Measurements from ENCODE around the gene TXNIP.

The TXNIP gene

GRCh38 chr1:145962157-145963102 lies 33.9 kb downstream of the TXNIP start:
- DNase-seq (ENCODE audit: low read depth): peak; percentile 35

- peak; percentile 59 for DNase-seq (ENCODE audit: low read depth)
These were observed 34.8 kb downstream of the TXNIP start for GRCh38 chr1:145961425-145962156.

DNA sequence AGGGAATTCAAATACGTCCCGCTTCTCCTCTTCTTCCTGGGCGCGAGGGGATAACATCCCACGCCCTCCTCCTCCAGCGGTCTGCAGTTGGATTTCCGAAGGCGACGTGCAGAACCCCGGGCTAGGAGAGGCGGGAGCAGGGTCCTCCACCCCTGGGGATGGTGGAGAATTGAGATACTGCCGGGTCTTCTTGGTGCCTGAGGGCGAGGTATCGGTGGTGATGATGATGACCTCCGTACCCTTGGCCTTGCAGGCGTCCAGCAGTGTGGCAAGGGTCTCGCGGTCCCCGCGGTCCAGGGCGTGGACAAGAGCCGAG lies 35.3 kb downstream of the TXNIP start:
- no peak for DNase-seq (ENCODE audit: low read depth)

DNA sequence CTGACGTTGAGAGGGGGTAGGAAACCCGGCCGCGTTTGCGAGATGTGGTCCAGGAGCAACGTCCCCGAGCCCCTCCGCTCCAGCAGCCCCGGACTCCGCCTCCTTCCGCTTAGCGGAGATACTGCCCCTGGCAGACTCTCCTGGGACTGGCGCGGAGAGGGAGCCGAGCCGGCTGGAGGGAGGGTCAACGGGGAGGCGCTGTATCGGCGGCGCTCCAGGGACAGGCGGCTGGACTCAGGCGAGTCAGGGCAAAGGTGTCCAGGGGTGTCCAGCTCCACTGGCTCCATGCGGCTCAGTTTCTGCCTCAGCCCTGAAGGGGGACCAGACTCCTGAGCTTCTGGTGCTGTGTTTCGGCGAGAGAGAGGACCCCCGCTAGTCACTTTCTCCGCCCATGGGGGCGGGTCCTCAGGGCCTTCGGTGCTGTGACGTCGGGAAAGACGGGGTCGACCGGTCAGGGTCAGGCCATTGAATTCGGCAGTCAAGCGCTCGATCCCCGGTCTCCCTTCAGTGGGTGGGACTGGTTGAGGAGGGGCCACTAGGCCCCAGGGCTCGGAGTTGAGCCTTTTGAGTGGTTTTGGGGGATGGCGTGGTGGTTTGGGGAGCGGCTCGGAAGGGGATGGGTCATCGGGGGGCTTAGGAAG lies 35.8 kb downstream of the TXNIP start:
- peak; percentile 41 for DNase-seq (ENCODE audit: low read depth)

GRCh38 chr1:145959957-145960467 lies 36.4 kb downstream of the TXNIP start:
- DNase-seq (ENCODE audit: low read depth): no peak

DNA sequence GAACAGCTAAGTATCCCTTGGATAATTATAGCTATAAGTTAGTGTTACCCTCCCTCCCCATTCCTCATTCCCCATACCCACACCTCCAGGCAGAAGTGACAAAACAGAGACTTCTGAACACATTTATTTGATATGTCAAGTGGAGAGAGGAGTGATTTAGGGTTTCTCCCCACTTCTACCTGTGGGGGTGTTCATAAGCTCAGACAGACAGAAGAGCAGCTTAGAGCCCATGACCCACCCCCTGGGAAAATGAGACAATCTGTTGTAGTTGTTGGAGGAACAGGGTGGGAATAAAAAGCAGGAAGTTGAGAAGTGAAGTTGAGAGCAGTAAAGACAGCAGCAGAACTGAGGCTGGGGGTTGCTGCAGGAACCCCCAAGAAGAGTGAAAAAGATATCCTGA lies 37.0 kb downstream of the TXNIP start:
- no peak for DNase-seq (ENCODE audit: low read depth)

- no peak for DNase-seq (ENCODE audit: low read depth)
These were observed 37.6 kb downstream of the TXNIP start for GRCh38 chr1:145958734-145959133.

DNA sequence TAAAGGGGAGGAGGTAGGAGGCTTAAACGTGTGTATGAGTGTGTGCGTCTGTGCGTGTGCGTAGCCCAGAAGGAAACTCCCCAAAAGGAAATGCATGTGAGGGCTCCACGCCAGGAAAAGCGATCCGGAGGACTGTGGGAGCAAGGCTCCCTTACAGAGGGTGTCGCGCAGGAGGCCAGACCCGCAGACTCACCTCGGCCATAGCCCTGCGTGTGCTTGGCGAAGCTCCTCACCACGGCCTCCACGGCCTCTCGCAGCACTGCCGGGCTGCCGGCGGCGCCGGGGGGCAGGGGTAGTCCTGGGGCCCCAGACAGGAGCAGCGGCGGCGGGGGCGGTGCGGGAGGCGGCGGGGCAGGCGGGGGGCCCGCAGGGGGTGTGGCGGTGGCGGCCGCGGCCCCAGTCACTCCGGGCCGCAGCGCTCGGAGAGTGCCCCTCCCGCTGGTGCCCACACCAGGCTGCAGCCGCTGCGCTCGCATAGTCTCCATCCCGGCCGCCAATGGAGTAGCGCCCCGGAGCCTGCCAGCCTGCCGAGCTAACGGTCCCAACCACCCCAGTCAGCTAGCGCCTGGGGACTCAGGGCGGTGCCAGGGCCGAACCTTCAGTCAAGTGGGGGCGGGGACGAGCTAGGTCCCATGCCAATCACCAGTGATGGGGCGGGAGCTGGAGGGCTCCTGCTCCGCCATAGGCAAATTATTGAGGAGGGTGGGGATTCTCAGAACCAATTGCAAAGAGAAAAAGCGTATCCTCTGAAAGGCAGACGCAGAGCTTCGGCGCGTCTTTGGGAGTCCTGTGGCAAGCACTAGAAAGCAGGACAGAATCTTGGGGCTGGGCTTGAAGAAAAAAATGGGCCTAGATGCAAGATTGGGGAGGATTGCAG lies 38.7 kb downstream of the TXNIP start, which contains the start of gene LIX1L:
Gene LIX1L (minus strand): TSS at position 575 of the 877 bp plus-strand sequence. CDS start 90 bp downstream, at position 485.
- peak; percentile 91 for DNase-seq (ENCODE audit: low read depth)

DNA sequence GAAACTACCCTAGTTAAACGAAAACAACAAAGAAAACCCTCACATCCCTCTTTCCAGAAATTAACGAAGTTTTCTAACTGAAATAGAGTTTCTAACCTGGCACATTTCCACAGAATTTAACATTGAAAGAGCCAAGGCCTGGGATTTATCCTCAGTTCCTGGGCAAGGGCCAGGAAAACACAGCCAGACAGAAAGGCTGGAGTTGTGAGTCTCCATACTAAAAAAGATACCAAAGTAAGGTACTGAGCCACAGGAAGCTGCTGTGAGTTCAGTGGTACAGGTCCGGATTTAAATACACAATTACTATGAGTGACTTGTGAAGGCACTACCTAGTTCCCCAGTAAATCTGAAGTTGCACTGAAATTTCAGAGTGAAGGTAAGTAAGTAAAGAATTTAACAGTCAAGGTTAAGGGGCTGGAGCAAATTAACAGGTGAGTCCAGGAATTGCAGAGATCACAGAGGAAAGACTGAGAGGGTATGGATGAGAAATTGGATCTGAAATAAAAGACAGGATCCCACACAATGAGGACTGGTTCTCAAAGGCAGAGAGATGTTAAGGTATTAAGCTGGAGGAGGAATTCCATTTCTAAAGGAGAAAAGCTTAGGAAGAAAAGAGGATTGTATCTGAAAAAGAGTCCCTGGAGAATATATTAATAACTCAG lies 39.5 kb downstream of the TXNIP start:
- no peak for DNase-seq (ENCODE audit: low read depth)

DNA sequence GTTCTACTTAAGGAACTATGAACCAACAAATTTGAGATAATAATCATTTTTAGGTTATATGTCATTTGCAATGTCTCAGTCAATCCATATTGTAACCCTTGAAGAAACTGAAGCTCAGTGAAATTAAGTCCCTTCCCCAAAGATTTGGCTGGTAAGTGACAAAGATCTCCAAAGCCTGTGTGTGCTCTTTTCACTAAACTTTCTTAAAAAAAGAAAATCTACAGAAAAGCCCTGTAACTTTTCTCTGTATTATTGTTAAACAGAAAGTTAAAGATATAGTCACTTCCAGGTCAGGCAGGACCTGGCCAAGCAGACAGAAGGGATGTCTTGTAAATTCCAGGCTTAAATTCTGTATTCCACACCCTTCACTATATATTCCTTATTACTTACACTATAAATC lies 40.0 kb downstream of the TXNIP start:
- DNase-seq (ENCODE audit: low read depth): no peak

DNA sequence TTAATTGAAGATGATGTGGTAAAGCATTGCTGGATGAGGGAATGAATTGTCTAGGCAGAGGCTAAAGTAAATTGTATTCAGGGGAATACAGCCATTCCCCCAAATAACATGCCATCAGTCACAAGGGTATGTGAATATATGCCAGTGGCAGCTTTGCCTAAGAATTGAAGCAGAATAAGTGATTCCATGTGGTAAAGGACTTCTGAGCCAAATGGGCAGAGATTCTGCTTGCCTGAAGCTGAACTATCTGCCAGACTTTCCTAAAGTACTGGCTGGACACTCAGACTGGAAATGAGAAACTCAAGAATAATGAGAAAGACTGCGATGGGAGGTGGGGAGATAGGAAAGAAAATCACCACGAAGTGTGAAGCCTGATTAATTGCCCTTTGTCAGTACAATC lies 40.9 kb downstream of the TXNIP start:
- DNase-seq (ENCODE audit: low read depth): no peak

DNA sequence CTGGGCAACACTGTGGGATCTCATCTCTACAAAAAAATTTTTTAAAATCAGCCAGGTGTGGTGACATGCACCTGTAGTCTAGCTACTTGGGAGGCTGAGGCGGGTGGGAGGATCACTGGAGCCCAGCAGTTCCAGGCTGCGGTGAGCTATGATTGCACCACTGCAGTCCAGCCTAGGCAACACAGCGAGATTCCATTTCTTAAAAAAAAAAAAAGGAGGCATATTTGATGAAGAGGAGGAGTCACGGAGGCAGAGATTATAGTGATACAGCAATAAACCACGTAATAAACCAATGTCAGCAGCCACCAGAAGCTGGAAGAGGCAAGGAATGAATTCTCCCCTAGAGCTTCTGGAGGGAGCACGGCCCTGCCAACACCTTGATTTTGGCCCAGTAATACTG lies 42.5 kb downstream of the TXNIP start:
- DNase-seq (ENCODE audit: low read depth): no peak

DNA sequence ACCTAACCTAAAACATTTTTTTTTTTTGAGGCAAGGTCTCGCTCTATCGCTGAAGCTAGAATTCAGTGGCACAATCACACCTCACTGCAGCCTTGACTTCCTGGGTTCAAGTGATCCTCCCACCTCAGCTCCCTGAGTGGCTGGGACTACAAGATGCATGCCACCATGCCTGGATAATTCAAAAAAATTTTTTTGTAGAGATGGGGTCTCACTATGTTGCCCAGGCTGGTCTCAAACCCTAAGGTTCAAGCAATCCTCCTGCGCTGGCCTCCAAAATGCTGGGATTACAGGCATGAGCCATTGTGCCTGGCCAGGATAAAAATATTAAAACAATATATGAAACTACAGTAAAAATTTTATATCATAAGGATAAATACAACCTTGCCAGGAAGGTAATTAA lies 43.5 kb downstream of the TXNIP start:
- no peak for DNase-seq (ENCODE audit: low read depth)

- DNase-seq (ENCODE audit: low read depth): no peak
These were observed 44.9 kb downstream of the TXNIP start for GRCh38 chr1:145951526-145951925.

GRCh38 chr1:145949219-145949618 lies 47.2 kb downstream of the TXNIP start:
- no peak for DNase-seq (ENCODE audit: low read depth)

GRCh38 chr1:145947551-145947950 lies 48.8 kb downstream of the TXNIP start:
- DNase-seq (ENCODE audit: low read depth): no peak

DNA sequence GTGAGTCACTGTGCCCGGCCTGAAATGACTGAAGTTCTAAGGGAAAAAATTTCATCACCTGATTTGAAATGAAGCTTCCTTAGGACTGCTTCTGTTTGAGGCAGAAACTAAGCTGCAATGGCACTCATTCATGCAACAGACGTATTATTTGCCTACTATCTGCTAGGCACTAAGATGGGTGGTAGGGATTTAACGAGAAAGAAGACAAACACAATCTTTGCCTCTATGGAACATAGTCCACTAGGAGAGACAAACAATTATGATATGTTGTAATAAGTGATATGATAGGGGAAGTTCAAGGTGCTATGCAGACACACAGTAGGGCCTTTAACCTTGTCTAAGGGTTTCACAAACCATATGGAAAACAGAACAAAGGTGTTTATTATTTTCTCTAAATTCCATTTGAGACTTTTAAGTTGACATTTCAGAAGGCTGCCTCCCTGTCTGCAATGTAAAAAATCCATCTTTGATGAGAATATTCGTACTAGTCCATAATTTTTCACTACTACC lies 49.8 kb downstream of the TXNIP start:
- DNase-seq (ENCODE audit: low read depth): no peak

DNA sequence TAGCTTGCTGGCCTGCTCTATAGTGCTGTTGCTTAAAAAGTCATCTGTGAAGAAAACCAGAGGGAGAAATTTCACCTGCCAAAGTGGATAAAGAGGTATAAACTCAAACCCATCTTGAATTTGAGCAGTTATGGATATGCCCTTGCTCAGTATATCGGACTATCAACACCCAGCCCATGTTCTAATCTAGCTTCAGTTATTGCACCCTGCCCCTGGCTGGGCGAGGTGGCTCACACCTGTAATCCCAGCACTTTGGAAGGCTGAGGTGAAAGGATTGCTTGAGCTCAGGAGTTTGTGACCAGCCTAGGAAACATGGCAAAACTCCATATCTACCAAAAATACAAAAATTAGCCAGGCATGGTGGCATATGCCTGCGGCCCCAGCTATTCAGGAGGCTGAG lies 51.8 kb downstream of the TXNIP start:
- no peak for DNase-seq (ENCODE audit: low read depth)

DNA sequence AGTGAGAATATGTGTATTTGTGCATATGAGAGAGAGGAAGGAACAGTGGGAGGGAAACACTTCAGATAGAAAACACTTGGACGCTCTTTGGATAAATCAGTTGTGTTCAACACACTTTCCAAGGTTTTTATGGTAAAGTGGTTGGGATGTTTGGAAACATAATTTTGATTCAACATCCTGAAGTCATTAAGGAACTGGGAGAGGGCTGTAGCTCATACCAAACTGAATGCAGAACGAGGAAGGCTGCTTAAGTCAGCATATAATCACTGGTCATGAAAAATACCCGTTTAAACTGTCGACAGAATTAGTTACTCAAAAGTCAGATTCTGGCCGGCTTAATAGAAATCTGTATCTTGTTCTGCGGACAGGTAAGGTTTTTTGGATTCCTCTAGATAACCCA lies 53.5 kb downstream of the TXNIP start:
- DNase-seq (ENCODE audit: low read depth): no peak
